ENCODE data around the gene CDKAL1.

DNA sequence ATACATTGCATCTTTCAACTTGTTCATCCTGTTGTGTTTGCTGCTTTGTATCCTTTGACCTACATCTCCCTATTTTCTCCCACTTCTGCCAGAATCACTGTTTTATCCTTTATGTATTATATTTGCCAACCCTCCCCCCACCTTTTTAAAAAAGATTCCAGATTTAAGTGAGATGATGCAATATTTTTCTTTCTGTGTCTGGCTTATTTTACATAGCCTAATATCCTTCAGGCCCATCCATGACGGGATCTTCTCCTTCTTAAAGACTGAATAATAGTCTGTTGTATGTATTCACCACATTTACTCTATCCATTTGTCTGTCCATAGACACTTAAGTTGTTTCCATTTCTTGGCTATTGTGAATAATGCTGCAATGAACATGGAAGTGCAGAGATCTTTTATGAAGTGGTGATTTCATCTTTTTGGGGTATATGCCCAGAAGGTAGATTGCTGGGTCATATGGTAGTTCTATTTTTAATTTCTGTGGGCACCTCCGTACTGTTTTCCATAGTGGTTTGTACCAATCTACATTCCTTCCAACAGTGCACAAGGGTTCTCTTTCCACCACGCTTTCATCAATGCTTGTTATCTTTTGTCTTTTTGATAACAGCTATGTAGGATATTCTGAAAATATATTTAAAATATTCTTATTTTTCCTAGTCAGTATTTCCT, 181.0 kb downstream of the CDKAL1 start:
- TF ChIP-seq, protein P1, sequence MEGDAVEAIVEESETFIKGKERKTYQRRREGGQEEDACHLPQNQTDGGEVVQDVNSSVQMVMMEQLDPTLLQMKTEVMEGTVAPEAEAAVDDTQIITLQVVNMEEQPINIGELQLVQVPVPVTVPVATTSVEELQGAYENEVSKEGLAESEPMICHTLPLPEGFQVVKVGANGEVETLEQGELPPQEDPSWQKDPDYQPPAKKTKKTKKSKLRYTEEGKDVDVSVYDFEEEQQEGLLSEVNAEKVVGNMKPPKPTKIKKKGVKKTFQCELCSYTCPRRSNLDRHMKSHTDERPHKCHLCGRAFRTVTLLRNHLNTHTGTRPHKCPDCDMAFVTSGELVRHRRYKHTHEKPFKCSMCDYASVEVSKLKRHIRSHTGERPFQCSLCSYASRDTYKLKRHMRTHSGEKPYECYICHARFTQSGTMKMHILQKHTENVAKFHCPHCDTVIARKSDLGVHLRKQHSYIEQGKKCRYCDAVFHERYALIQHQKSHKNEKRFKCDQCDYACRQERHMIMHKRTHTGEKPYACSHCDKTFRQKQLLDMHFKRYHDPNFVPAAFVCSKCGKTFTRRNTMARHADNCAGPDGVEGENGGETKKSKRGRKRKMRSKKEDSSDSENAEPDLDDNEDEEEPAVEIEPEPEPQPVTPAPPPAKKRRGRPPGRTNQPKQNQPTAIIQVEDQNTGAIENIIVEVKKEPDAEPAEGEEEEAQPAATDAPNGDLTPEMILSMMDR (IDR thresholded peaks at IDR 0.05): no peak
- TF ChIP-seq POLR2A (IDR thresholded peaks at IDR 0.05; ENCODE audit: low read depth) (no peak), POLR2AphosphoS5 (IDR thresholded peaks at IDR 0.05) (no peak), EP300 (IDR thresholded peaks at IDR 0.05) (no peak)

All from esophagus muscularis mucosa (tissue), 4 donors.